ENCODE measurements around the gene PHACTR3. TPM values are rescaled to one million over a fixed set of nuclear protein-coding genes. Genes with fewer than 3 reads are reported as not detected.

PHACTR3 gene
- total RNA-seq, 6 experiments from 2014 or later = 0.12 to 0.35 (median 0.23) TPM; not detected in 2

DNA sequence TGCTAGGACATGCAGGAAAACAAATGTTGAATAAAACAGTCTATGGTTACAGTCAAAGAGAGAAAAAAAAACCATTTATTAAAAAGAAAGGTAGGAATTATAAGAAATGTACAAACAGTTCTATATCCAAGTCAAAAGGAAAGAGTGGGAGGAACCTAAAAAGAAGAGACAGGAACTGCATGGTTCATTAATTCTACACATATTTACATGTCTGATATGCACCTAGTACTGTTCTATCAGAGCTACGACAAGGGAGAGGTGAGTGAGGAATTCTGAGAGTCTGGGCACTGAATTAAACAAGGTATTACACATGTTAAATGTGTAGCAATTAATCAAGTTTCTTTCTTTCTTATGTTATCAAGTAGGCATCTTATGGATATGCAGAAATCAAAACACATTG, 287.2 kb downstream of the PHACTR3 start:
- H3K4me1 ChIP-seq = no peaks in the 10 kb centered on the region
- TF ChIP-seq CTCF (IDR thresholded peaks at IDR 0.05) (no peak), POLR2A (IDR thresholded peaks at IDR 0.05) (no peak)
- ATAC-seq (no peak), DNase-seq (no peak)
- 60% methylated on average over 1 of the region's 1 CpG for WGBS (ENCODE audit: insufficient coverage, low coverage, low lambda C conversion rate, missing lambda C conversion rate)
- no peaks in the 10 kb centered on the region for H3K9me3 ChIP-seq
- no peaks in the 10 kb centered on the region for H3K27me3 ChIP-seq
- intact Hi-C loops (cut with DNase I) = no loop called here
- H3K4me3 ChIP-seq = no peak overlapping the region
- H3K27ac ChIP-seq = no peak overlapping the region
- H3K36me3 ChIP-seq = no peaks in the 10 kb centered on the region

- no peaks in the 10 kb centered on the region for H3K4me1 ChIP-seq
- H3K27ac ChIP-seq = no peak overlapping the region
- no peak overlapping the region for H3K4me3 ChIP-seq
- intact Hi-C loops (cut with DNase I) = no loop called here
- no peaks in the 10 kb centered on the region for H3K36me3 ChIP-seq
- WGBS (ENCODE audit: insufficient coverage, low coverage, low lambda C conversion rate, missing lambda C conversion rate) = 57% methylated on average over 1 of the region's 1 CpG
- ATAC-seq (no peak), DNase-seq (no peak)
- H3K27me3 ChIP-seq = no peaks in the 10 kb centered on the region
- H3K9me3 ChIP-seq = no peaks in the 10 kb centered on the region
- no peak for TF ChIP-seq CTCF (IDR thresholded peaks at IDR 0.05)
Measured at GRCh38 chr20:59895908-59896307, 291.6 kb downstream of the PHACTR3 start.

Small RNAs within 50 kb of the gene (small RNA-seq; reads per million reads assigned to genes)
- gene RNU7-141P = 0 reads per million in 2 experiments

All from right lobe of liver (tissue), 6 donors.